Vagina (tissue), 2 donors: ENCODE data around the gene OR6X1. TPM values are rescaled to one million over a fixed set of nuclear protein-coding genes. Genes with fewer than 3 reads are reported as not detected.

ENCODE experiments used
- DNase-seq, 2 donors: peaks; one replicate each; pipeline ENCODE4 v3.0.0-alpha.2; 2017; ENCODE audit errors: extremely low spot score in 2 of 2
- H3K27ac ChIP-seq: fragments of 200-600 bp; sonication (generic); one replicate; pipeline ENCODE4 v1.5.1; 2019
- H3K27me3 ChIP-seq: fragments of 200-600 bp; sonication (generic); one replicate; pipeline ENCODE4 v1.5.1; 2019
- H3K36me3 ChIP-seq, 2 donors: fragments of 200-600 bp; sonication (generic); one replicate each; pipeline ENCODE4 v1.5.1; 2017 to 2019
- H3K4me1 ChIP-seq: fragments of 200-600 bp; sonication (generic); one replicate; pipeline ENCODE4 v1.5.1; 2019
- H3K4me3 ChIP-seq, 2 donors: fragments of 200-600 bp; sonication (generic); 1 replicate in 1 of 2; 2 replicates in 1 of 2; pipeline ENCODE4 v1.5.1; 2016 to 2019
- H3K9me3 ChIP-seq: fragments of 200-600 bp; sonication (generic); one replicate; pipeline ENCODE4 v1.5.1; 2019
- CTCF ChIP-seq, 3 experiments: fragments of 450-650 bp in 2 of 3; fragments of 200-600 bp in 1 of 3; sonication (generic) in 1 of 3; IDR thresholded peaks; one replicate each; pipeline ENCODE4 v1.5.1; 2017 to 2019; ENCODE audit warnings: antibody characterized with exemption in 3 of 3, mild to moderate bottlenecking in 2 of 3, moderate library complexity in 2 of 3
- POLR2A ChIP-seq, 2 donors: fragments of 450-650 bp; IDR thresholded peaks; one replicate each; pipeline ENCODE4 v1.6.1; 2017; ENCODE audit warnings: antibody characterized with exemption in 2 of 2, mild to moderate bottlenecking in 2 of 2, moderate library complexity in 2 of 2
- POLR2AphosphoS5 ChIP-seq, 2 donors: sonication (generic); formaldehyde crosslinking; IDR thresholded peaks; one replicate each; pipeline ENCODE4 v1.9.0; 2017; ENCODE audit warnings: antibody characterized with exemption in 2 of 2, mild to moderate bottlenecking in 2 of 2, low read depth in 1 of 2; ENCODE audit not compliant: insufficient read depth in 1 of 2
- intact Hi-C: fragments of 100-400 bp; cut with DNase I; formaldehyde crosslinking; loops from one replicate; pipeline ENCODE4 v1.15.1; 2023
- total RNA-seq: library from RNA; depleted of rRNA; stranded (reverse); fragments of >200 nt; gene quantifications from one replicate; pipeline ENCODE4 v1.2.3, GENCODE V29; 2016

The OR6X1 gene
- total RNA-seq, 1 donor from 2014 or later = not detected

- H3K4me1 ChIP-seq = no peaks in the 10 kb centered on the region
- intact Hi-C loops = no loop called here
- H3K9me3 ChIP-seq = no peaks in the 10 kb centered on the region
- H3K4me3 ChIP-seq = no peak overlapping the region
- H3K36me3 ChIP-seq = no peaks in the 10 kb centered on the region
- DNase-seq = no peak
- no peaks in the 10 kb centered on the region for H3K27me3 ChIP-seq
- no peak for TF ChIP-seq POLR2AphosphoS5 (IDR thresholded peaks at IDR 0.05; ENCODE audit: insufficient read depth in 1 of 2, low read depth in 1 of 2)
- no peak for TF ChIP-seq CTCF (IDR thresholded peaks at IDR 0.05)
- TF ChIP-seq POLR2A (IDR thresholded peaks at IDR 0.05) = no peak
- H3K27ac ChIP-seq = no peak overlapping the region
Observed at GRCh38 chr11:123798079-123798478, 43.8 kb upstream of the OR6X1 start.

- no peak for TF ChIP-seq POLR2A (IDR thresholded peaks at IDR 0.05)
- no peak for TF ChIP-seq POLR2AphosphoS5 (IDR thresholded peaks at IDR 0.05; ENCODE audit: insufficient read depth in 1 of 2, low read depth in 1 of 2)
- no peak for TF ChIP-seq CTCF (IDR thresholded peaks at IDR 0.05)
- Histone ChIP-seq H3K9me3 (no peaks in the 10 kb centered on the region), H3K36me3 (no peaks in the 10 kb centered on the region), H3K27ac (no peak overlapping the region), H3K4me3 (no peak overlapping the region), H3K27me3 (no peaks in the 10 kb centered on the region), H3K4me1 (no peaks in the 10 kb centered on the region)
- DNase-seq = no peak
- intact Hi-C loops = no loop called here
Observed at GRCh38 chr11:123797541-123797940, 43.2 kb upstream of the OR6X1 start.

- H3K27ac ChIP-seq = no peak overlapping the region
- TF ChIP-seq POLR2AphosphoS5 (IDR thresholded peaks at IDR 0.05; ENCODE audit: insufficient read depth in 1 of 2, low read depth in 1 of 2) = no peak
- H3K4me1 ChIP-seq = no peaks in the 10 kb centered on the region
- no peaks in the 10 kb centered on the region for H3K27me3 ChIP-seq
- H3K9me3 ChIP-seq = no peaks in the 10 kb centered on the region
- no peak for DNase-seq
- H3K36me3 ChIP-seq = no peaks in the 10 kb centered on the region
- intact Hi-C loops = no loop called here
- H3K4me3 ChIP-seq = no peak overlapping the region
Observed at GRCh38 chr11:123797114-123797513, 42.8 kb upstream of the OR6X1 start.

GRCh38 chr11:123796226-123796625 lies 41.9 kb upstream of the OR6X1 start:
- H3K4me3 ChIP-seq = no peak overlapping the region
- no peaks in the 10 kb centered on the region for H3K9me3 ChIP-seq
- no peak for TF ChIP-seq CTCF (IDR thresholded peaks at IDR 0.05)
- TF ChIP-seq POLR2A (IDR thresholded peaks at IDR 0.05) = no peak
- TF ChIP-seq POLR2AphosphoS5 (IDR thresholded peaks at IDR 0.05; ENCODE audit: insufficient read depth in 1 of 2, low read depth in 1 of 2) = no peak
- no peaks in the 10 kb centered on the region for H3K36me3 ChIP-seq
- H3K27ac ChIP-seq = no peak overlapping the region
- H3K27me3 ChIP-seq = no peaks in the 10 kb centered on the region
- no peaks in the 10 kb centered on the region for H3K4me1 ChIP-seq
- no peak for DNase-seq
- intact Hi-C loops = no loop called here

- Histone ChIP-seq H3K27ac (no peak overlapping the region), H3K4me1 (no peaks in the 10 kb centered on the region), H3K9me3 (no peaks in the 10 kb centered on the region), H3K4me3 (no peak overlapping the region), H3K36me3 (no peaks in the 10 kb centered on the region), H3K27me3 (no peaks in the 10 kb centered on the region)
- TF ChIP-seq CTCF (IDR thresholded peaks at IDR 0.05) (no peak), POLR2A (IDR thresholded peaks at IDR 0.05) (no peak), POLR2AphosphoS5 (IDR thresholded peaks at IDR 0.05; ENCODE audit: insufficient read depth in 1 of 2, low read depth in 1 of 2) (no peak)
- intact Hi-C loops = no loop called here
- no peak for DNase-seq
Observed at GRCh38 chr11:123783536-123783935, 29.2 kb upstream of the OR6X1 start.

- intact Hi-C loops = no loop called here
- DNase-seq = no peak
- Histone ChIP-seq H3K4me1 (no peaks in the 10 kb centered on the region), H3K4me3 (no peak overlapping the region), H3K9me3 (no peaks in the 10 kb centered on the region), H3K36me3 (no peaks in the 10 kb centered on the region), H3K27ac (no peak overlapping the region), H3K27me3 (no peaks in the 10 kb centered on the region)
- TF ChIP-seq POLR2AphosphoS5 (IDR thresholded peaks at IDR 0.05; ENCODE audit: insufficient read depth in 1 of 2, low read depth in 1 of 2) = no peak
- no peak for TF ChIP-seq POLR2A (IDR thresholded peaks at IDR 0.05)
- TF ChIP-seq CTCF (IDR thresholded peaks at IDR 0.05) = no peak
Observed at GRCh38 chr11:123778511-123778910, 24.2 kb upstream of the OR6X1 start.
